Measurements from ENCODE around the gene CDK16.

DNA sequence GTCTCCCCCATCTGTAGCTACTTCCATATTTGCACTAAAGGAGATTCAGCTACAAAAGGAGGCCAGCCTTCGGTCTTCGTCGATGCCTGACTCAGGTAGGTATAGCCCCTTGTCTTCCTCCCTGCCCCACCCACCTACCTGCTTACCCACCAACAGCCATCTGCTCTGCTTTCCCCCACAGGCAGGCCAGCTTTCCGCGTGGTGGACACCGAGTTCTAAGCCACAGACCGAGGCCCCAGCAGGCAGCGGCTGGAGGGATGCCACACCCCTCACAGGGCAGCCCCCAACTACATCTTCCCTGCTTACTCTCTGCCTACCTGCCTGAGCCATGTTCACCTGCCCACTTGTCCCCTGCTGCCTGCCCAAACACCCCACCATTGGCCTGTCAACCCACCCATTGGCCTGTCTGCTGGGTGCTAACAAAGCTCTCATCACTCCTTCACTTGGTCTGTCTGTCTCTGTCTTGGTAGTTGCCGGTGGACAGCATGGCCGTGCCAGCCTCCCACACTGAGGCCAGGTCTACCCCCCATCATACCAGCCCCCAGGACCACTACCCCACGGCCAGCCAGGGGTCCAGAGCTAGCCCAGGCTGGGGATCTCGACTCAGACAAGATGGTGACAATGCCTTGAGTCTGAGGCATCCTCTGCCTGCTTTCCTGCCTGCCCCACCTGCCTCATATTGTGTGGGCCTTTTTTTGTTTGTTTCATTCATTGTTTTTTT, 10.2 kb downstream of the CDK16 start:
- TF ChIP-seq, protein P1, sequence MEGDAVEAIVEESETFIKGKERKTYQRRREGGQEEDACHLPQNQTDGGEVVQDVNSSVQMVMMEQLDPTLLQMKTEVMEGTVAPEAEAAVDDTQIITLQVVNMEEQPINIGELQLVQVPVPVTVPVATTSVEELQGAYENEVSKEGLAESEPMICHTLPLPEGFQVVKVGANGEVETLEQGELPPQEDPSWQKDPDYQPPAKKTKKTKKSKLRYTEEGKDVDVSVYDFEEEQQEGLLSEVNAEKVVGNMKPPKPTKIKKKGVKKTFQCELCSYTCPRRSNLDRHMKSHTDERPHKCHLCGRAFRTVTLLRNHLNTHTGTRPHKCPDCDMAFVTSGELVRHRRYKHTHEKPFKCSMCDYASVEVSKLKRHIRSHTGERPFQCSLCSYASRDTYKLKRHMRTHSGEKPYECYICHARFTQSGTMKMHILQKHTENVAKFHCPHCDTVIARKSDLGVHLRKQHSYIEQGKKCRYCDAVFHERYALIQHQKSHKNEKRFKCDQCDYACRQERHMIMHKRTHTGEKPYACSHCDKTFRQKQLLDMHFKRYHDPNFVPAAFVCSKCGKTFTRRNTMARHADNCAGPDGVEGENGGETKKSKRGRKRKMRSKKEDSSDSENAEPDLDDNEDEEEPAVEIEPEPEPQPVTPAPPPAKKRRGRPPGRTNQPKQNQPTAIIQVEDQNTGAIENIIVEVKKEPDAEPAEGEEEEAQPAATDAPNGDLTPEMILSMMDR (IDR thresholded peaks at IDR 0.05) = no peak
- no peak for TF ChIP-seq POLR2A (IDR thresholded peaks at IDR 0.05)
